IPS-20b (cell line): ENCODE measurements around the gene KIRREL3.

Experiments
- H3K27ac ChIP-seq: one replicate; pipeline ENCODE4 v1.5.1; 2013; ENCODE audit warnings: low read length
- H3K27me3 ChIP-seq: 2 replicates; pipeline ENCODE4 v1.6.1; 2013; ENCODE audit warnings: mild to moderate bottlenecking, low read length, inconsistent platforms; ENCODE audit not compliant: insufficient read depth
- H3K36me3 ChIP-seq: 2 replicates; pipeline ENCODE4 v1.6.1; 2013; ENCODE audit warnings: low read depth, mild to moderate bottlenecking, inconsistent platforms, low read length, moderate library complexity; ENCODE audit not compliant: insufficient read depth
- H3K4me1 ChIP-seq: 2 replicates; pipeline ENCODE4 v1.6.1; 2013; ENCODE audit warnings: mild to moderate bottlenecking, control low read depth, inconsistent platforms, low read length, moderate library complexity; ENCODE audit not compliant: insufficient read depth
- H3K4me3 ChIP-seq: 2 replicates; pipeline ENCODE4 v1.5.1; 2013; ENCODE audit warnings: mild to moderate bottlenecking, low read length, inconsistent platforms
- H3K9ac ChIP-seq: 2 replicates; pipeline ENCODE4 v1.6.1; 2013; ENCODE audit warnings: low read depth, mild to moderate bottlenecking, inconsistent platforms, low read length, moderate library complexity
- H3K9me3 ChIP-seq: 2 replicates; pipeline ENCODE4 v1.6.1; 2013; ENCODE audit warnings: mild to moderate bottlenecking, low read depth, low read length, inconsistent platforms; ENCODE audit not compliant: insufficient read depth

Gene KIRREL3

GRCh38 chr11:126633330-126633729 lies 367.2 kb downstream of the KIRREL3 start:
- no peak overlapping the region for H3K4me3 ChIP-seq
- H3K36me3 ChIP-seq = no peaks in the 10 kb centered on the region
- H3K27me3 ChIP-seq = 0 out of 2 replicates have a peak, but pooled peaks cover 7% of the 10 kb centered on the region
- H3K4me1 ChIP-seq = peaks cover 21% of the 10 kb centered on the region
- no peak overlapping the region for H3K9ac ChIP-seq
- no peak overlapping the region for H3K27ac ChIP-seq
- no peaks in the 10 kb centered on the region for H3K9me3 ChIP-seq

- Histone ChIP-seq H3K9me3 (no peaks in the 10 kb centered on the region), H3K27ac (no peak overlapping the region), H3K27me3 (0 out of 2 replicates have a peak, but pooled peaks cover 7% of the 10 kb centered on the region), H3K9ac (no peak overlapping the region), H3K4me1 (peaks cover 8% of the 10 kb centered on the region), H3K36me3 (no peaks in the 10 kb centered on the region), H3K4me3 (no peak overlapping the region)
Observed at GRCh38 chr11:126630893-126631798, 369.4 kb downstream of the KIRREL3 start.

- H3K4me1 ChIP-seq = peaks cover 8% of the 10 kb centered on the region
- H3K27ac ChIP-seq = no peak overlapping the region
- 0 out of 2 replicates have a peak, but pooled peaks cover 7% of the 10 kb centered on the region for H3K27me3 ChIP-seq
- no peak overlapping the region for H3K9ac ChIP-seq
- H3K36me3 ChIP-seq = no peaks in the 10 kb centered on the region
- H3K4me3 ChIP-seq = no peak overlapping the region
- H3K9me3 ChIP-seq = no peaks in the 10 kb centered on the region
Observed at GRCh38 chr11:126630488-126630887, 370.1 kb downstream of the KIRREL3 start.

- 0 out of 2 replicates have a peak, but pooled peaks cover 5% of the 10 kb centered on the region for H3K27me3 ChIP-seq
- no peak overlapping the region for H3K4me3 ChIP-seq
- H3K4me1 ChIP-seq = peaks cover 8% of the 10 kb centered on the region
- no peaks in the 10 kb centered on the region for H3K9me3 ChIP-seq
- H3K9ac ChIP-seq = no peak overlapping the region
- H3K27ac ChIP-seq = no peak overlapping the region
- no peaks in the 10 kb centered on the region for H3K36me3 ChIP-seq
Observed at GRCh38 chr11:126628790-126629621, 371.6 kb downstream of the KIRREL3 start.

- no peaks in the 10 kb centered on the region for H3K9me3 ChIP-seq
- peaks cover 8% of the 10 kb centered on the region for H3K4me1 ChIP-seq
- no peaks in the 10 kb centered on the region for H3K36me3 ChIP-seq
- no peak overlapping the region for H3K9ac ChIP-seq
- no peak overlapping the region for H3K27ac ChIP-seq
- H3K4me3 ChIP-seq = no peak overlapping the region
- no peaks in the 10 kb centered on the region for H3K27me3 ChIP-seq
Observed at GRCh38 chr11:126628450-126628789, 372.1 kb downstream of the KIRREL3 start.

GRCh38 chr11:126627421-126627820 lies 373.1 kb downstream of the KIRREL3 start:
- H3K27me3 ChIP-seq = no peaks in the 10 kb centered on the region
- H3K36me3 ChIP-seq = no peaks in the 10 kb centered on the region

GRCh38 chr11:126624506-126624905 lies 376.1 kb downstream of the KIRREL3 start:
- Histone ChIP-seq H3K27ac (no peak overlapping the region), H3K36me3 (no peaks in the 10 kb centered on the region), H3K9me3 (no peaks in the 10 kb centered on the region), H3K27me3 (no peaks in the 10 kb centered on the region), H3K9ac (no peak overlapping the region), H3K4me1 (no peaks in the 10 kb centered on the region), H3K4me3 (no peak overlapping the region)

More at GRCh38 chr11:126627421-126627820, 373.1 kb downstream of the KIRREL3 start:
- no peak overlapping the region for H3K27ac ChIP-seq
- H3K9ac ChIP-seq = no peak overlapping the region
- no peak overlapping the region for H3K4me3 ChIP-seq
- H3K9me3 ChIP-seq = no peaks in the 10 kb centered on the region
- peaks cover 8% of the 10 kb centered on the region for H3K4me1 ChIP-seq

- H3K9me3 ChIP-seq = no peaks in the 10 kb centered on the region
- no peak overlapping the region for H3K4me3 ChIP-seq
- no peaks in the 10 kb centered on the region for H3K27me3 ChIP-seq
- no peak overlapping the region for H3K27ac ChIP-seq
- H3K4me1 ChIP-seq = no peaks in the 10 kb centered on the region
- no peak overlapping the region for H3K9ac ChIP-seq
- no peaks in the 10 kb centered on the region for H3K36me3 ChIP-seq
Observed at GRCh38 chr11:126619516-126619915, 381.1 kb downstream of the KIRREL3 start.

GRCh38 chr11:126615845-126616244 lies 384.7 kb downstream of the KIRREL3 start:
- Histone ChIP-seq H3K4me3 (no peak overlapping the region), H3K36me3 (no peaks in the 10 kb centered on the region), H3K9me3 (no peaks in the 10 kb centered on the region), H3K27me3 (no peaks in the 10 kb centered on the region), H3K27ac (no peak overlapping the region), H3K9ac (no peak overlapping the region), H3K4me1 (no peaks in the 10 kb centered on the region)

GRCh38 chr11:126613272-126613671 lies 387.3 kb downstream of the KIRREL3 start:
- Histone ChIP-seq H3K4me3 (no peak overlapping the region), H3K9me3 (no peaks in the 10 kb centered on the region), H3K36me3 (no peaks in the 10 kb centered on the region), H3K27me3 (no peaks in the 10 kb centered on the region), H3K9ac (no peak overlapping the region), H3K27ac (no peak overlapping the region), H3K4me1 (peaks cover 6% of the 10 kb centered on the region; the same call in 1 of the 2 replicates)

GRCh38 chr11:126612671-126613070 lies 387.9 kb downstream of the KIRREL3 start:
- Histone ChIP-seq H3K4me1 (peaks cover 12% of the 10 kb centered on the region; the same call in 1 of the 2 replicates), H3K9me3 (no peaks in the 10 kb centered on the region), H3K4me3 (no peak overlapping the region), H3K36me3 (no peaks in the 10 kb centered on the region), H3K27ac (no peak overlapping the region), H3K27me3 (no peaks in the 10 kb centered on the region), H3K9ac (no peak overlapping the region)
